ENCODE results near the gene GDF10.

GDF10 gene

GRCh38 chr10:47306387-47307210, 6.6 kb downstream of the GDF10 start:
- WGBS = 76% methylated on average over 9 of the region's 10 CpGs
- no peak overlapping the region for H4K91ac ChIP-seq (ENCODE audit: low read length)
- H3K23ac ChIP-seq (ENCODE audit: low read length in 2 of 2) = no peak overlapping the region
- H3K79me1 ChIP-seq (replicated peaks; ENCODE audit: low read length, poor library complexity, severe bottlenecking) = no peaks in the 10 kb centered on the region
- no peak overlapping the region for H2BK120ac ChIP-seq (ENCODE audit: low read depth, low read length)
- H3K9me3 ChIP-seq (ENCODE audit: control insufficient read depth, low read length) = no peaks in the 10 kb centered on the region
- H2BK5ac ChIP-seq (ENCODE audit: low read depth, low read length, poor library complexity, severe bottlenecking) = no peak overlapping the region
- H3K14ac ChIP-seq (ENCODE audit: low read length in 2 of 2) = no peak overlapping the region
- no peak overlapping the region for H4K8ac ChIP-seq (ENCODE audit: low read length)
- H2BK15ac ChIP-seq (ENCODE audit: low read depth, poor library complexity, severe bottlenecking) = no peak overlapping the region
- DNase-seq = no peak
- H3K27me3 ChIP-seq (ENCODE audit: control insufficient read depth in 1 of 2, insufficient read depth in 1 of 2, low read length in 2 of 2) = peaks cover 53 to 83% of the 10 kb centered on the region in 2 experiments
- no peak overlapping the region for H2AFZ ChIP-seq (ENCODE audit: low read depth, low read length)
- no peak overlapping the region for H3K9ac ChIP-seq (ENCODE audit: low read length)
- no peak overlapping the region for H2BK12ac ChIP-seq (ENCODE audit: low read length in 2 of 2)
- H3K4me3 ChIP-seq (ENCODE audit: insufficient read depth in 1 of 2, low read depth in 1 of 2, low read length in 2 of 2) = no peak overlapping the region
- no peak overlapping the region for H2AK5ac ChIP-seq (ENCODE audit: low read length, severe bottlenecking)
- H3K18ac ChIP-seq (ENCODE audit: low read depth in 1 of 2, low read length in 2 of 2) = no peak overlapping the region
- no peak overlapping the region for H3K27ac ChIP-seq (ENCODE audit: low read length, poor library complexity, severe bottlenecking)
- H3K36me3 ChIP-seq (ENCODE audit: control insufficient read depth in 1 of 2, insufficient read depth in 2 of 2, low read depth in 1 of 2, low read length in 2 of 2) = no peaks in the 10 kb centered on the region
- H3K4me1 ChIP-seq (ENCODE audit: control insufficient read depth, insufficient read depth, low read depth, low read length) = no peaks in the 10 kb centered on the region
- H3K4me2 ChIP-seq (ENCODE audit: low read length, poor library complexity, severe bottlenecking) = no peak overlapping the region
- no peak overlapping the region for H3K4ac ChIP-seq (ENCODE audit: low read depth in 1 of 2, low read length in 2 of 2)

GRCh38 chr10:47307381-47307780, 7.4 kb downstream of the GDF10 start:
- H4K91ac ChIP-seq (ENCODE audit: low read length) = no peak overlapping the region
- no peak overlapping the region for H3K23ac ChIP-seq (ENCODE audit: low read length in 2 of 2)
- H3K4me2 ChIP-seq (ENCODE audit: low read length, poor library complexity, severe bottlenecking) = no peak overlapping the region
- H3K4me3 ChIP-seq (ENCODE audit: insufficient read depth in 1 of 2, low read depth in 1 of 2, low read length in 2 of 2) = no peak overlapping the region
- H3K79me1 ChIP-seq (replicated peaks; ENCODE audit: low read length, poor library complexity, severe bottlenecking) = no peaks in the 10 kb centered on the region
- H2AFZ ChIP-seq (ENCODE audit: low read depth, low read length) = no peak overlapping the region
- H3K27me3 ChIP-seq (ENCODE audit: control insufficient read depth in 1 of 2, insufficient read depth in 1 of 2, low read length in 2 of 2) = peaks cover 45 to 77% of the 10 kb centered on the region in 2 experiments
- H3K18ac ChIP-seq (ENCODE audit: low read depth in 1 of 2, low read length in 2 of 2) = no peak overlapping the region
- H3K4me1 ChIP-seq (ENCODE audit: control insufficient read depth, insufficient read depth, low read depth, low read length) = no peaks in the 10 kb centered on the region
- no peak overlapping the region for H2BK15ac ChIP-seq (ENCODE audit: low read depth, poor library complexity, severe bottlenecking)
- no peak overlapping the region for H2BK120ac ChIP-seq (ENCODE audit: low read depth, low read length)
- no peaks in the 10 kb centered on the region for H3K9me3 ChIP-seq (ENCODE audit: control insufficient read depth, low read length)
- no peak overlapping the region for H2AK5ac ChIP-seq (ENCODE audit: low read length, severe bottlenecking)
- no peak for DNase-seq
- no peak overlapping the region for H3K27ac ChIP-seq (ENCODE audit: low read length, poor library complexity, severe bottlenecking)
- no peaks in the 10 kb centered on the region for H3K36me3 ChIP-seq (ENCODE audit: control insufficient read depth in 1 of 2, insufficient read depth in 2 of 2, low read depth in 1 of 2, low read length in 2 of 2)
- H3K9ac ChIP-seq (ENCODE audit: low read length) = no peak overlapping the region
- H3K14ac ChIP-seq (ENCODE audit: low read length in 2 of 2) = no peak overlapping the region
- H3K4ac ChIP-seq (ENCODE audit: low read depth in 1 of 2, low read length in 2 of 2) = no peak overlapping the region
- 79% methylated on average over 3 of the region's 3 CpGs for WGBS
- no peak overlapping the region for H2BK5ac ChIP-seq (ENCODE audit: low read depth, low read length, poor library complexity, severe bottlenecking)
- no peak overlapping the region for H2BK12ac ChIP-seq (ENCODE audit: low read length in 2 of 2)
- H4K8ac ChIP-seq (ENCODE audit: low read length) = no peak overlapping the region

- Histone ChIP-seq H3K79me1 (replicated peaks; ENCODE audit: low read length, poor library complexity, severe bottlenecking) (no peaks in the 10 kb centered on the region), H3K14ac (ENCODE audit: low read length in 2 of 2) (no peak overlapping the region), H2AK5ac (ENCODE audit: low read length, severe bottlenecking) (no peak overlapping the region), H3K36me3 (ENCODE audit: control insufficient read depth in 1 of 2, insufficient read depth in 2 of 2, low read depth in 1 of 2, low read length in 2 of 2) (no peaks in the 10 kb centered on the region), H2BK120ac (ENCODE audit: low read depth, low read length) (no peak overlapping the region), H2BK5ac (ENCODE audit: low read depth, low read length, poor library complexity, severe bottlenecking) (no peak overlapping the region), H4K91ac (ENCODE audit: low read length) (no peak overlapping the region), H3K9me3 (ENCODE audit: control insufficient read depth, low read length) (no peaks in the 10 kb centered on the region), H3K27me3 (ENCODE audit: control insufficient read depth in 1 of 2, insufficient read depth in 1 of 2, low read length in 2 of 2) (peaks cover 33 to 74% of the 10 kb centered on the region in 2 experiments), H3K9ac (ENCODE audit: low read length) (no peak overlapping the region), H4K8ac (ENCODE audit: low read length) (no peak overlapping the region), H3K4me1 (ENCODE audit: control insufficient read depth, insufficient read depth, low read depth, low read length) (no peaks in the 10 kb centered on the region), H2BK12ac (ENCODE audit: low read length in 2 of 2) (no peak overlapping the region), H3K4me2 (ENCODE audit: low read length, poor library complexity, severe bottlenecking) (no peak overlapping the region), H3K4ac (ENCODE audit: low read depth in 1 of 2, low read length in 2 of 2) (no peak overlapping the region), H3K18ac (ENCODE audit: low read depth in 1 of 2, low read length in 2 of 2) (no peak overlapping the region), H3K27ac (ENCODE audit: low read length, poor library complexity, severe bottlenecking) (no peak overlapping the region), H2BK15ac (ENCODE audit: low read depth, poor library complexity, severe bottlenecking) (no peak overlapping the region), H3K4me3 (ENCODE audit: insufficient read depth in 1 of 2, low read depth in 1 of 2, low read length in 2 of 2) (no peak overlapping the region), H2AFZ (ENCODE audit: low read depth, low read length) (no peak overlapping the region), H3K23ac (ENCODE audit: low read length in 2 of 2) (no peak overlapping the region)
- 93% methylated on average over 9 of the region's 9 CpGs for WGBS
- DNase-seq = no peak
Observed at GRCh38 chr10:47308775-47309174, 8.8 kb downstream of the GDF10 start.

GRCh38 chr10:47309408-47310089, 9.6 kb downstream of the GDF10 start:
- H3K4ac ChIP-seq (ENCODE audit: low read depth in 1 of 2, low read length in 2 of 2) = no peak overlapping the region
- no peaks in the 10 kb centered on the region for H3K79me1 ChIP-seq (replicated peaks; ENCODE audit: low read length, poor library complexity, severe bottlenecking)
- no peak overlapping the region for H4K8ac ChIP-seq (ENCODE audit: low read length)
- peaks cover 32 to 77% of the 10 kb centered on the region in 2 experiments for H3K27me3 ChIP-seq (ENCODE audit: control insufficient read depth in 1 of 2, insufficient read depth in 1 of 2, low read length in 2 of 2)
- no peaks in the 10 kb centered on the region for H3K36me3 ChIP-seq (ENCODE audit: control insufficient read depth in 1 of 2, insufficient read depth in 2 of 2, low read depth in 1 of 2, low read length in 2 of 2)
- no peak overlapping the region for H3K4me2 ChIP-seq (ENCODE audit: low read length, poor library complexity, severe bottlenecking)
- no peak overlapping the region for H3K27ac ChIP-seq (ENCODE audit: low read length, poor library complexity, severe bottlenecking)
- H2BK12ac ChIP-seq (ENCODE audit: low read length in 2 of 2) = no peak overlapping the region
- no peak overlapping the region for H3K14ac ChIP-seq (ENCODE audit: low read length in 2 of 2)
- peak overlapping the region in 1 of 2 experiments; percentile 20 for H3K4me3 ChIP-seq (ENCODE audit: insufficient read depth in 1 of 2, low read depth in 1 of 2, low read length in 2 of 2)
- H2AFZ ChIP-seq (ENCODE audit: low read depth, low read length) = no peak overlapping the region
- 77% methylated on average over 33 of the region's 34 CpGs for WGBS
- H2AK5ac ChIP-seq (ENCODE audit: low read length, severe bottlenecking) = no peak overlapping the region
- no peaks in the 10 kb centered on the region for H3K9me3 ChIP-seq (ENCODE audit: control insufficient read depth, low read length)
- H3K23ac ChIP-seq (ENCODE audit: low read length in 2 of 2) = no peak overlapping the region
- no peak overlapping the region for H2BK15ac ChIP-seq (ENCODE audit: low read depth, poor library complexity, severe bottlenecking)
- no peak overlapping the region for H3K18ac ChIP-seq (ENCODE audit: low read depth in 1 of 2, low read length in 2 of 2)
- no peak for DNase-seq
- no peak overlapping the region for H3K9ac ChIP-seq (ENCODE audit: low read length)
- H4K91ac ChIP-seq (ENCODE audit: low read length) = no peak overlapping the region
- no peaks in the 10 kb centered on the region for H3K4me1 ChIP-seq (ENCODE audit: control insufficient read depth, insufficient read depth, low read depth, low read length)
- H2BK5ac ChIP-seq (ENCODE audit: low read depth, low read length, poor library complexity, severe bottlenecking) = no peak overlapping the region
- H2BK120ac ChIP-seq (ENCODE audit: low read depth, low read length) = no peak overlapping the region

Measured in mesenchymal stem cell (in vitro differentiated cells and primary cell).